ENCODE data around the gene C2. TPM values are rescaled to one million over a fixed set of nuclear protein-coding genes. Genes with fewer than 3 reads are reported as not detected.

C2 gene
- polyA plus RNA-seq, 1 experiment = 1.2 TPM

DNA sequence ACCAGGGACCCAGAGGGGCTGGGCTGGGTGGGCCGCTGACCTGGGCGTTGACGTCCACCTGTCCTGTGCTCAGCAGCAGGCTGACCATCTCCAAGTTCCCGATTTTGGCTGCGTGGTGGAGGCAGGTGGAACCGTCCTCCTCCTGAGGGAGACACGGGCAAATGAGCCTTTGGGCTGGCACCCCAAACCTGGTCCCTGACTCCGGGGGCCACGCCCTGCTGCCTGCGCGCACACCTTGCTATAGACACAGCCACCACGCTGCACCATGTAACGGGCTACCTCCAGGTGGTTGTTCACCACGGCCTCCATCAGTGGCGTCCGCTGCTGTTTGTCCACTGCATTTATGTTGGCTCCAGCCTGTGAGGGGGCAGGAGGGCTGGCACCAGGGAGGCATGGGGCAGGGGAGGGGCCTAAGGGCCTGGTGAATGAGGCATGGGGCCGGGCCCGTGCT is 41.0 kb upstream of the C2 start:
- CTCF ChIA-PET = interaction anchor here (2.0 kb wide), 1 partner anchor 66 kb away, joined by 8 read pairs; no protein-coding TSS in a partner anchor
- POLR2A ChIA-PET = no interaction called here
- no peak for DNase-seq (ENCODE audit: low read depth)
- Histone ChIP-seq H3K36me3 (ENCODE audit: control insufficient read depth, insufficient read depth, low read length) (peaks cover 44% of the 10 kb centered on the region), H3K4me3 (ENCODE audit: low read depth, low read length) (no peak overlapping the region), H3K27me3 (ENCODE audit: control insufficient read depth, insufficient read depth, low read length) (no peaks in the 10 kb centered on the region)
- TF ChIP-seq, protein P1, sequence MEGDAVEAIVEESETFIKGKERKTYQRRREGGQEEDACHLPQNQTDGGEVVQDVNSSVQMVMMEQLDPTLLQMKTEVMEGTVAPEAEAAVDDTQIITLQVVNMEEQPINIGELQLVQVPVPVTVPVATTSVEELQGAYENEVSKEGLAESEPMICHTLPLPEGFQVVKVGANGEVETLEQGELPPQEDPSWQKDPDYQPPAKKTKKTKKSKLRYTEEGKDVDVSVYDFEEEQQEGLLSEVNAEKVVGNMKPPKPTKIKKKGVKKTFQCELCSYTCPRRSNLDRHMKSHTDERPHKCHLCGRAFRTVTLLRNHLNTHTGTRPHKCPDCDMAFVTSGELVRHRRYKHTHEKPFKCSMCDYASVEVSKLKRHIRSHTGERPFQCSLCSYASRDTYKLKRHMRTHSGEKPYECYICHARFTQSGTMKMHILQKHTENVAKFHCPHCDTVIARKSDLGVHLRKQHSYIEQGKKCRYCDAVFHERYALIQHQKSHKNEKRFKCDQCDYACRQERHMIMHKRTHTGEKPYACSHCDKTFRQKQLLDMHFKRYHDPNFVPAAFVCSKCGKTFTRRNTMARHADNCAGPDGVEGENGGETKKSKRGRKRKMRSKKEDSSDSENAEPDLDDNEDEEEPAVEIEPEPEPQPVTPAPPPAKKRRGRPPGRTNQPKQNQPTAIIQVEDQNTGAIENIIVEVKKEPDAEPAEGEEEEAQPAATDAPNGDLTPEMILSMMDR (IDR thresholded peaks at IDR 0.05; ENCODE audit: insufficient read depth, low read depth, low read length) = no peak

- CTCF ChIA-PET = interaction anchor here (0.6 to 3.4 kb wide), 7 partner anchors 9 to 340 kb away, joined by 3 to 24 read pairs (median 4); partner anchors contain the start of genes EHMT2 and NFKBIL1
- POLR2A ChIA-PET = no interaction called here
- Histone ChIP-seq H3K36me3 (ENCODE audit: control insufficient read depth, insufficient read depth, low read length) (peaks cover 45% of the 10 kb centered on the region), H3K27me3 (ENCODE audit: control insufficient read depth, insufficient read depth, low read length) (no peaks in the 10 kb centered on the region), H3K4me3 (ENCODE audit: low read depth, low read length) (no peak overlapping the region)
- no peak for DNase-seq (ENCODE audit: low read depth)
- TF ChIP-seq, protein P1 (IDR thresholded peaks at IDR 0.05; ENCODE audit: insufficient read depth, low read depth, low read length) = no peak
These were observed 40.1 kb upstream of the C2 start for GRCh38 chr6:31887173-31888007.

GRCh38 chr6:31888276-31889258 is 39.0 kb upstream of the C2 start:
- TF ChIP-seq, protein P1 (IDR thresholded peaks at IDR 0.05; ENCODE audit: insufficient read depth, low read depth, low read length) = peak; percentile 82
- peaks cover 36% of the 10 kb centered on the region for H3K36me3 ChIP-seq (ENCODE audit: control insufficient read depth, insufficient read depth, low read length)
- no peak for DNase-seq (ENCODE audit: low read depth)

GRCh38 chr6:31889331-31889972 is 38.1 kb upstream of the C2 start:
- ChIA-PET CTCF (interaction anchor here (0.7 to 3.4 kb wide), 15 partner anchors 9 to 291 kb away, joined by 3 to 24 read pairs (median 5); partner anchors contain the start of genes ABHD16A, CFB, EHMT2 and LY6G5C), POLR2A (no interaction called here)
- no peak for DNase-seq (ENCODE audit: low read depth)
- H3K4me3 ChIP-seq (ENCODE audit: low read depth, low read length) = no peak overlapping the region
- H3K36me3 ChIP-seq (ENCODE audit: control insufficient read depth, insufficient read depth, low read length) = peaks cover 33% of the 10 kb centered on the region
- no peaks in the 10 kb centered on the region for H3K27me3 ChIP-seq (ENCODE audit: control insufficient read depth, insufficient read depth, low read length)
- TF ChIP-seq, protein P1 (IDR thresholded peaks at IDR 0.05; ENCODE audit: insufficient read depth, low read depth, low read length) = no peak

More at GRCh38 chr6:31888276-31889258, 39.0 kb upstream of the C2 start:
- ChIA-PET POLR2A (no interaction called here), CTCF (interaction anchor here (0.6 to 3.4 kb wide), 14 partner anchors 10 to 341 kb away, joined by 3 to 24 read pairs (median 6); partner anchors contain the start of genes CFB, EHMT2, LY6G5C and NFKBIL1)
- H3K4me3 ChIP-seq (ENCODE audit: low read depth, low read length) = no peak overlapping the region
- no peaks in the 10 kb centered on the region for H3K27me3 ChIP-seq (ENCODE audit: control insufficient read depth, insufficient read depth, low read length)
